CD8-positive, alpha-beta memory T cell (primary cell): Measurements from ENCODE around the gene GGA3. TPM values are rescaled to one million over a fixed set of nuclear protein-coding genes. Genes with fewer than 3 reads are reported as not detected.
"Not testable (repeated sequence)": the region's sequence is repeated elsewhere in the genome, so short reads cannot be mapped to it uniquely, and the experiment has no call there.

ENCODE experiments used
- CTCF ChIA-PET: fragments of 350-600 bp; sonication (Branson Sonifier 250); formaldehyde crosslinking; loops from one replicate; lab custom pipeline; 2021; ENCODE audit warnings: antibody characterized with exemption; lab: Charles Lee
- POLR2A ChIA-PET: fragments of 350-600 bp; sonication (Branson Sonifier 250); formaldehyde crosslinking; loops from one replicate; lab custom pipeline; 2021; ENCODE audit warnings: antibody characterized with exemption; lab: Charles Lee
- DNase-seq, 5 donors: peaks; one replicate each; pipeline versions ENCODE4 v3.0.0 to v3.0.0-alpha.2; 2020 to 2022; ENCODE audit warnings: mixed read lengths in 1 of 5
- H3K27ac ChIP-seq: one replicate; pipeline ENCODE4 v1.7.0; 2013; ENCODE audit warnings: low read depth, mild to moderate bottlenecking, low read length, moderate library complexity
- H3K27me3 ChIP-seq: 2 replicates; pipeline ENCODE4 v1.7.0; 2013; ENCODE audit warnings: low read length, mild to moderate bottlenecking; ENCODE audit not compliant: insufficient read depth, poor library complexity, severe bottlenecking
- H3K36me3 ChIP-seq: 2 replicates; pipeline ENCODE4 v1.7.0; 2013; ENCODE audit warnings: mild to moderate bottlenecking, low read length, moderate library complexity; ENCODE audit not compliant: insufficient read depth
- H3K4me1 ChIP-seq: 2 replicates; pipeline ENCODE4 v1.7.0; 2013; ENCODE audit warnings: mild to moderate bottlenecking, low read length, moderate library complexity; ENCODE audit not compliant: insufficient read depth
- H3K4me3 ChIP-seq: 2 replicates; pipeline ENCODE4 v1.7.0; 2013; ENCODE audit warnings: mild to moderate bottlenecking, low read length
- H3K9me3 ChIP-seq: 2 replicates; pipeline ENCODE4 v1.7.0; 2013; ENCODE audit warnings: mild to moderate bottlenecking, low read length
- H3K27ac Mint-ChIP-seq, 8 donors: one replicate each; pipeline ENCODE4 v1.8.0; 2020 to 2021; ENCODE audit warnings: mixed read lengths in 8 of 8, mild to moderate bottlenecking in 6 of 8, inconsistent platforms in 3 of 8, moderate library complexity in 3 of 8
- H3K27me3 Mint-ChIP-seq, 2 donors: one replicate each; pipeline ENCODE4 v1.8.0; 2020 to 2021; ENCODE audit warnings: mixed read lengths in 2 of 2, mild to moderate bottlenecking in 1 of 2, moderate library complexity in 1 of 2
- H3K36me3 Mint-ChIP-seq, 3 donors: one replicate each; pipeline ENCODE4 v1.8.0; 2020 to 2021; ENCODE audit warnings: mixed read lengths in 3 of 3, inconsistent platforms in 1 of 3, mild to moderate bottlenecking in 1 of 3
- H3K4me1 Mint-ChIP-seq, 3 donors: one replicate each; pipeline ENCODE4 v1.8.0; 2020 to 2021; ENCODE audit warnings: mixed read lengths in 3 of 3, inconsistent platforms in 1 of 3, mild to moderate bottlenecking in 1 of 3
- H3K4me3 Mint-ChIP-seq, 7 donors: one replicate each; pipeline ENCODE4 v1.8.0; 2020 to 2021; ENCODE audit warnings: mixed read lengths in 7 of 7, mild to moderate bottlenecking in 6 of 7, moderate library complexity in 4 of 7, inconsistent platforms in 2 of 7
- H3K9me3 Mint-ChIP-seq, 5 donors: one replicate each; pipeline ENCODE4 v1.8.0; 2020 to 2022; ENCODE audit warnings: mixed read lengths in 5 of 5, mild to moderate bottlenecking in 3 of 5, moderate library complexity in 2 of 5, inconsistent platforms in 1 of 5
- polyA plus RNA-seq: library from polyadenylated mRNA; unstranded; fragments of 300-500 nt; fragmentation: Illumina TruSeq; gene quantifications from one replicate; pipeline ENCODE4 v1.2.3, GENCODE V29; 2021
- total RNA-seq, 2 experiments: library from RNA; stranded (reverse); gene quantifications; one replicate each; pipeline ENCODE4 v1.2.3, GENCODE V29; 2021

The GGA3 gene
- total and polyA plus RNA-seq, 3 experiments from 2014 or later: 17.6 to 75.1 (median 73.2) TPM

DNA sequence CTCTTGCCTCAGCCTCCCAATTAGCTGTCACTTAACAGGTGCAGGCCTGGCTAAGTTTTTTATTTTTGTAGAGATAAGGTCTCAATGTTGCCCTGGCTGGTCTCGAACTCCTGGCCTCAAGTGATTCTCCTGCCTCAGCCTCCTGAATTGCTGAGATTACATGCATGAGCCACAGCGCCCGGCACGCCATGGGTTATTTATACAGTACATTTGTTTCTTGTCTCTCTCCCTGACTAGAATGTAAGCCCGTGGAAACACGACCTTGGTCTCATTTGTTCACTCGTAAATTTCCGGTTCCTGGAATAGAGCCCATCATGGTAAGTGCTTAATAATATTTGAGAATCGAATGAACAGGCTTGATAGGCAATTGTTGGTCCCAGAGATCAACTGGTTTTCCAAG, 25.8 kb upstream of the GGA3 start:
- Histone ChIP-seq H3K36me3 (no peaks in the 10 kb centered on the region), H3K4me1 (peaks cover 10% of the 10 kb centered on the region), H3K9me3 (no peaks in the 10 kb centered on the region), H3K27ac (no peak overlapping the region), H3K27me3 (no peaks in the 10 kb centered on the region), H3K4me3 (no peak overlapping the region)
- Mint-ChIP-seq H3K27me3 (peaks cover 0 to 1% of the 10 kb centered on the region in 2 donors), H3K4me3 (peak overlapping the region in 5 of 7 donors; percentile 47 to 95 (median 54)), H3K27ac (peak overlapping the region in 1 of 8 donors; percentile 17), H3K9me3 (no peaks in the 10 kb centered on the region), H3K36me3 (peaks cover 2 to 32% (median 4%) of the 10 kb centered on the region in 3 donors), H3K4me1 (peaks cover 10 to 23% (median 18%) of the 10 kb centered on the region in 3 donors)
- DNase-seq: no peak
- POLR2A ChIA-PET: no interaction called here
- CTCF ChIA-PET: interaction anchor here (1.1 kb wide), 1 partner anchor 17 kb away, joined by 3 read pairs; the partner anchor contains the start of gene MIF4GD

DNA sequence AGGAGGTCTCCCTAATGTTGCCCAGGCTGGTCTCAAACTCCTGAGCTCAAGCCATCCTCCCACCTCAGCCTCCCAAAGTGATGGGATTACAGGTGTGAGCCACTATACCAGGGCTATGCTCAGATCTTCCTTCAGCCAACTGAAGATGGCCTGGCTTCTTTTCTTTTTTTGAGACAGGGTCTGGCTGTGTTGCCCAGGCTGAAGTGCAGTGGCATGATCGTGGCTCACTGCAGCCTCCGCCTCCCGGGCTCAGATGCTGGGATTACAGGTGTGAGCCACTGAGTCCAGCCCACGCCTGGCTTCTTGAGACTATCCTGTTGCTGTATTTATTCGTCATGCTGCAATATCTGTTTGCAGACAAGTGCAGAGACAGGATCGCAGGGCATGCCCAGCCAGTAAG, 23.7 kb upstream of the GGA3 start:
- Histone ChIP-seq H3K9me3 (no peaks in the 10 kb centered on the region), H3K27ac (no peak overlapping the region), H3K27me3 (no peaks in the 10 kb centered on the region), H3K4me1 (peaks cover 4% of the 10 kb centered on the region), H3K36me3 (no peaks in the 10 kb centered on the region), H3K4me3 (no peak overlapping the region)
- Mint-ChIP-seq H3K27ac (no peak overlapping the region), H3K36me3 (peaks cover 2 to 41% (median 4%) of the 10 kb centered on the region in 3 donors), H3K4me1 (peaks cover 7 to 21% (median 16%) of the 10 kb centered on the region in 3 donors), H3K9me3 (no peaks in the 10 kb centered on the region), H3K4me3 (peak overlapping the region in 1 of 7 donors; percentile 46), H3K27me3 (peaks cover 0 to 1% of the 10 kb centered on the region in 2 donors)
- POLR2A ChIA-PET: no interaction called here
- no peak for DNase-seq
- CTCF ChIA-PET: interaction anchor here (1.0 kb wide), 1 partner anchor 127 kb away, joined by 3 read pairs; no protein-coding TSS in a partner anchor

DNA sequence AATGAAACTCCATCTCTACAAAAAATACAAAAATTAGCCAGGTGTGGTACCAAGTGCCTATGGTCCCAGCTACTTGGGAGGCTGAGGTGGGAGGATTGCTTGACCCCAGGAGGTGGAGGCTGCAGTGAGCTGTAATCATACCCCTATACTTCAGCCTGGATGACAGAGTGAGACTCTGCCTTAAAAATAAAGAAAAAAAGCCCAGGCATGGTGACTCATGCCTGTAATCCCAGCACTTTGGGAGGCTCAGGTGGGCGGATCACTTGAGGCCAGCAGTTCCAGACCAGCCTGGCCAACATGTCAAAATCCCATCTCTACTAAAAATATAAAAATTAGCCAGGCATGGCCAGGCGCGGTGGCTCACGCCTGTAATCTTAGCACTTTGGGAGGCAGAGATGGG, 18.8 kb upstream of the GGA3 start:
- H3K4me1 ChIP-seq, DNase-seq, H3K27ac Mint-ChIP-seq, H3K4me3 Mint-ChIP-seq, H3K36me3 ChIP-seq, H3K9me3 Mint-ChIP-seq, H3K4me3 ChIP-seq, POLR2A ChIA-PET, H3K27me3 Mint-ChIP-seq, H3K27ac ChIP-seq, H3K9me3 ChIP-seq, H3K27me3 ChIP-seq, H3K4me1 Mint-ChIP-seq: not testable (repeated sequence)
- peaks cover 2 to 29% (median 5%) of the 10 kb centered on the region in 3 donors for H3K36me3 Mint-ChIP-seq
- CTCF ChIA-PET: interaction anchor here (2.3 to 2.5 kb wide), 2 partner anchors 9 kb away, joined by 11 to 13 read pairs; partner anchors contain the start of genes MIF4GD and SLC25A19

DNA sequence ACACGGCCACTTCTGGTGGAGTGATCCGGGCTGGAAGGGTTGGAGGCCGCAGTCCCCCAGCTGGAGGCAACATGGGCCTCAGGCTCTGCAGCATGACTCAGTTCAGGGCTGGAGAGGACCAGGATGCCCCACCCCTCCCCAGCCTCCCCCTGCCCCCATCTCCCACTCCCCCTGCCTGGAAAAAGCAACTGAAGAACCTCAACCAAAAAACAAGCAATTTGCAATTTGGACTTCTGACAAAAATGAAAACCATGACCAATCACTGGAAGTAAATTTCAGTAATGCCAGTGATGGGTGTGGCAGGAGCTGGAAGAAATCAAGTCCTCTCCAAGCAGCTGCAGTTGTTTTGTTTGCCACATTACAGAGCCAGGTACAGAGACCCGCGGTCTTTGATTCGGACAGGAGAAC, 16.3 kb upstream of the GGA3 start:
- no peak overlapping the region for H3K4me3 Mint-ChIP-seq
- POLR2A ChIA-PET: no interaction called here

DNA sequence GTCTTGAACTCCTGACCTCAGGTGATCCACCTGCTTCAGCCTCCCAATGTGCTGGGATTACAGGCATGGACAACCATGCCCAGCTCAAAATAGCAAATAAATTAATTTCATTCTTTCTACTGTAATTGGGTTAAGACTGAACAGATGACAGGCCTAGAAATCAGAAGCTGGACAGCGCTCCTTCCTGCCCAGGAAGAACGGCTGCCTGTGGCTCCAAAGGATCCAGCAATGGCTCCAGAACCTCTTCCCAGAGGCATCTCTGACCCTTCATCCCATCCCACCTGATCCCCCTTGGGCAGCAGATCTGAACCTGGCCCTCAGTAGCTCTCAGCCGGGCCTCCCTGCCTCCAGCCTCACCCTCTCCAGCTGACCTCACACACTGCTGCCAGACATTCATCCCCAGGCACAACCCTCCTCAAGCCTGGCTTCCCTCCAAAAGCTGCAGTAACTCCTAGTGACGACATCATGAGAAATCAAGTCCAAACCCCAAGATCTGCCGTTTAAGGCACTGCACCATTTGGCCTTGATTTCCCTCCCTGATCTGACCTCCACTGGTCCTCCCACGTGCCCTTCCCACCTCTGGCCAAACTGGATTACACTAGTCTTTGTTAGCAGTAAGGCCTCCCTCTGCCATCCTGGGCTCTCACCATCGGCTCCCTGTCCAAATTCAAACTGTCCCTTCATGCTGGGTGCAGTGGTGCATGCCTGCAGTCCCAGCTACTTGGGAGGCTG, 12.7 kb upstream of the GGA3 start:
- H3K27ac Mint-ChIP-seq: peak overlapping the region; percentile 14 to 87 (median 57)
- H3K36me3 ChIP-seq: no peaks in the 10 kb centered on the region
- peaks cover 0 to 2% (median 0%) of the 10 kb centered on the region in 5 donors for H3K9me3 Mint-ChIP-seq

More for the DNA sequence above, 16.3 kb upstream of the GGA3 start:
- Histone ChIP-seq H3K4me3 (no peak overlapping the region), H3K27ac (no peak overlapping the region), H3K27me3 (no peaks in the 10 kb centered on the region), H3K36me3 (no peaks in the 10 kb centered on the region), H3K4me1 (peaks cover under 1% of the 10 kb centered on the region), H3K9me3 (no peaks in the 10 kb centered on the region)
- H3K27ac Mint-ChIP-seq: no peak overlapping the region
- CTCF ChIA-PET: interaction anchor here (1.2 to 2.5 kb wide), 2 partner anchors 12 to 134 kb away, joined by 3 to 11 read pairs; partner anchors contain the start of gene SLC25A19
- DNase-seq: no peak
- H3K4me1 Mint-ChIP-seq: peaks cover 6 to 11% (median 9%) of the 10 kb centered on the region in 3 donors
- H3K9me3 Mint-ChIP-seq: peaks cover 0 to 2% (median 0%) of the 10 kb centered on the region in 5 donors
- H3K27me3 Mint-ChIP-seq: no peaks in the 10 kb centered on the region
- peaks cover 0 to 33% (median 5%) of the 10 kb centered on the region in 3 donors for H3K36me3 Mint-ChIP-seq

DNA sequence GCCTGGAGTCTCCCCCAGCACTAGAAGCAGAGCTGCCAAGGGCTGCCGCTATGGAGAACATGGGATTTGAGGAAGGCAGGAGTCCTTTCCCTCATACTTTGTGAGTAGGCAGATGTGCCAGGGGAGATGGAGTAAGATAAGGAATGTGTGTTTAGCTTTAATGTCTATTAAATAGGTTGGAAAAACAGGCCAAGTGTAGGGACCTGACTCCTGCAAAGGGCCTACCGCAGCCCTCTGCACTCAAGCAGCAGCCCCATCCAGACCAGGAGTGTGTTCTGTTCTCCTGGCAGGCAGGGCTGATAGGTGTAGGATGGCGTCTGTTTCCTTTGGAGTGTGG, 11.4 kb upstream of the GGA3 start:
- H3K36me3 ChIP-seq: no peaks in the 10 kb centered on the region
- no peak overlapping the region for H3K27ac ChIP-seq
- Mint-ChIP-seq H3K9me3 (peaks cover 0 to 2% (median 0%) of the 10 kb centered on the region in 5 donors), H3K4me3 (peak overlapping the region; percentile 45 to 84 (median 68)), H3K27ac (peak overlapping the region; percentile 33 to 90 (median 73)), H3K4me1 (peaks cover 20 to 35% (median 22%) of the 10 kb centered on the region in 3 donors), H3K36me3 (peaks cover 0 to 22% (median 5%) of the 10 kb centered on the region in 3 donors), H3K27me3 (no peaks in the 10 kb centered on the region)
- DNase-seq: no peak
- POLR2A ChIA-PET: interaction anchor here (3.5 to 3.9 kb wide), 2 partner anchors 11 to 17 kb away, joined by 72 to 79 read pairs; partner anchors contain the start of genes GGA3, MRPS7 and SLC25A19
- no peaks in the 10 kb centered on the region for H3K27me3 ChIP-seq
- H3K9me3 ChIP-seq: no peaks in the 10 kb centered on the region
- H3K4me1 ChIP-seq: peaks cover 19% of the 10 kb centered on the region
- H3K4me3 ChIP-seq: no peak overlapping the region
- CTCF ChIA-PET: interaction anchor here (3.5 to 4.6 kb wide), 3 partner anchors 12 to 159 kb away, joined by 20 to 76 read pairs (median 66); partner anchors contain the start of genes GGA3, MRPS7 and SLC25A19

More for the DNA sequence above, 12.7 kb upstream of the GGA3 start:
- Histone ChIP-seq H3K4me1 (peaks cover 19% of the 10 kb centered on the region), H3K9me3 (no peaks in the 10 kb centered on the region), H3K4me3 (no peak overlapping the region), H3K27ac (no peak overlapping the region), H3K27me3 (no peaks in the 10 kb centered on the region)
- peaks cover 0 to 27% (median 5%) of the 10 kb centered on the region in 3 donors for H3K36me3 Mint-ChIP-seq
- CTCF ChIA-PET: interaction anchor here (0.9 to 4.6 kb wide), 3 partner anchors 15 to 48 kb away, joined by 3 to 66 read pairs (median 7); partner anchors contain the start of gene SLC25A19
- H3K4me1 Mint-ChIP-seq: peaks cover 17 to 32% (median 20%) of the 10 kb centered on the region in 3 donors
- peak overlapping the region in 4 of 7 donors; percentile 34 to 54 (median 37) for H3K4me3 Mint-ChIP-seq
- POLR2A ChIA-PET: no interaction called here
- H3K27me3 Mint-ChIP-seq: no peaks in the 10 kb centered on the region
- peak in 1 of 5 donors; percentile 15 for DNase-seq

DNA sequence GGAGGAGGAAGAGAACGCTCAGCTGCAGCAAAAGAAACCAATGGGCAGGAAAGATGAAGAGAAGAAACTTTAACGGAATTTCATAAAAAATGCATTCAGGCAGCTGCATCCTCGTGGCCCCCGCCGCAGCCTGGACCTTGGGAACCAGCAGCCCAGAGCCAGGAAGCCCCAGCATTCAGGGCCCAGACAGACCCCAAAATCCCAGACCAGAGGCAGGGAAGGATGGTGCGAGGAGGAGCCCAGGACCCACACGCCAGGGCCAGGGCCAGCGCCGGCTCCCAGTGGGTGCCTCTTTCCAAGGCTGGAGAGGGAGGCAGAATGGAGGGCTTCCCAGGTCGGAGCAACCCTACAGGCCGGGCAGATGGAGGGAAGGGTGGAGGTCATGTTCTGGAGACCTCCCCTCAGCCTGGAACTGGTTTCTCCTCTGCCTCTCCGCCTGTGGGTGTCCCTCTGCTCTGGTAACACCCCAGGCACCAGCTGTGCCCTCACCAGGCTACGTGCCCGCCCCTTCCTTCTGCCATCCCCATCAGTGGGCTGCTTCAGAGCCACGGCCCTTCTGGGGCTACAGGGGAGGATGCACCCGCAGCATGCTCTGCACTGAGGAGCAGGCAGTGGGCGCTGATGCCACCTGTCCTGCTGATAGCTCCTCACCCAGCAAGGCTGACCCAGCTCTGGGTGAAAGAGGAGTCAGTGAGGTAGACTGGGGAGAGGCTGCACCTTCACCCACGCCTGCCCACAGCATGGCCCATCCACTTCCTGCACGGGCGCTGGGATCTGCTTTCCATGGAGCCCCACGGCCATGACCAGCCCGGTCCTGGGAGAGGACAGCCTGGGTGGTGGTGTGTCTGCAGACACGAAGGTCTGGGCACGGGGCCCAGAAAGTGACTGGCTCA, 10.8 kb upstream of the GGA3 start:
- H3K27ac Mint-ChIP-seq: peak overlapping the region; percentile 72 to 94 (median 90)
- ChIA-PET POLR2A (interaction anchor here (0.5 to 3.9 kb wide), 5 partner anchors 11 to 303 kb away, joined by 3 to 79 read pairs (median 3); partner anchors contain the start of genes GGA3, MRPS7, NT5C and SLC25A19), CTCF (interaction anchor here (1.0 to 4.6 kb wide), 7 partner anchors 9 to 158 kb away, joined by 3 to 76 read pairs (median 14); partner anchors contain the start of genes GGA3, MRPS7 and SLC25A19)
- peaks cover 20 to 35% (median 23%) of the 10 kb centered on the region in 3 donors for H3K4me1 Mint-ChIP-seq
- Histone ChIP-seq H3K9me3 (no peaks in the 10 kb centered on the region), H3K36me3 (peaks cover 3% of the 10 kb centered on the region), H3K27me3 (no peaks in the 10 kb centered on the region), H3K27ac (peak overlapping the region; percentile 89), H3K4me3 (peak overlapping the region; percentile 72), H3K4me1 (peaks cover 19% of the 10 kb centered on the region)
- no peaks in the 10 kb centered on the region for H3K27me3 Mint-ChIP-seq
- H3K36me3 Mint-ChIP-seq: peaks cover 0 to 23% (median 5%) of the 10 kb centered on the region in 3 donors
- peak in 1 of 5 donors; percentile 47 for DNase-seq
- peak overlapping the region; percentile 77 to 92 (median 83) for H3K4me3 Mint-ChIP-seq
- H3K9me3 Mint-ChIP-seq: peaks cover 0 to 2% (median 0%) of the 10 kb centered on the region in 5 donors
